H1 (cell line): ENCODE measurements around the gene L2HGDH. TPM values are rescaled to one million over a fixed set of nuclear protein-coding genes. Genes with fewer than 3 reads are reported as not detected.

Experiments
- CTCF ChIA-PET: fragments of 300-600 bp; sonication (Branson Sonifier 250); formaldehyde crosslinking; loops from one replicate; lab custom pipeline; 2021; ENCODE audit not compliant: partially characterized antibody; lab: Charles Lee
- POLR2A ChIA-PET: fragments of 300-600 bp; sonication (Branson Sonifier 250); formaldehyde crosslinking; loops from one replicate; lab custom pipeline; 2021; ENCODE audit warnings: inconsistent platforms; ENCODE audit not compliant: partially characterized antibody; lab: Charles Lee
- DNase-seq, 2 experiments: peaks; one replicate each; pipeline versions ENCODE4 v3.0.0 to v3.0.0-alpha.2; 2010 to 2022; ENCODE audit warnings: low spot score in 2 of 2, low read depth in 1 of 2, mixed read lengths in 1 of 2
- FAIRE-seq: peaks from 2 replicates; lab custom pipeline; 2011; peaks lifted over from hg19 to GRCh38; lab: Jason Lieb, UNC
- H2AFZ ChIP-seq: 2 replicates; pipeline ENCODE4 v1.8.1; 2012; ENCODE audit warnings: low read length, inconsistent platforms
- H2AK5ac ChIP-seq: 2 replicates; pipeline ENCODE4 v1.6.1; 2013; ENCODE audit warnings: low read depth, low read length
- H2BK120ac ChIP-seq: replicated peaks from 2 replicates; pipeline ENCODE3; 2013; ENCODE audit warnings: low read depth, low read length, inconsistent platforms
- H2BK12ac ChIP-seq: 2 replicates; pipeline ENCODE4 v1.6.1; 2013; ENCODE audit warnings: low read depth, low read length
- H2BK15ac ChIP-seq: 2 replicates; pipeline ENCODE4 v1.6.1; 2013; ENCODE audit warnings: low read length
- H2BK20ac ChIP-seq: 2 replicates; pipeline ENCODE4 v1.6.1; 2013; ENCODE audit warnings: low read length
- H2BK5ac ChIP-seq: 2 replicates; pipeline ENCODE4 v1.6.1; 2013; ENCODE audit warnings: low read depth, low read length
- H3K14ac ChIP-seq: 2 replicates; pipeline ENCODE4 v1.6.1; 2013; ENCODE audit warnings: inconsistent platforms; ENCODE audit not compliant: insufficient read length
- H3K18ac ChIP-seq: 2 replicates; pipeline ENCODE4 v1.6.1; 2013; ENCODE audit warnings: low read length; ENCODE audit errors: extremely low read depth
- H3K23ac ChIP-seq: 2 replicates; pipeline ENCODE4 v1.6.1; 2013; ENCODE audit warnings: inconsistent platforms; ENCODE audit not compliant: insufficient read length
- H3K23me2 ChIP-seq: 2 replicates; pipeline ENCODE4 v1.6.1; 2013; ENCODE audit warnings: low read depth, low read length
- H3K27ac ChIP-seq: 2 replicates; pipeline ENCODE4 v1.6.1; 2011; ENCODE audit warnings: low read depth, low read length, inconsistent platforms
- H3K27me3 ChIP-seq, 4 experiments: replicated peaks in 1 of 4; 1 replicate in 1 of 4; 2 replicates in 3 of 4; pipeline versions ENCODE4 v1.6.1 to v1.8.1; 2011 to 2013; ENCODE audit warnings: low read length in 3 of 4, mild to moderate bottlenecking in 3 of 4, inconsistent platforms in 2 of 4, mixed read lengths in 2 of 4, moderate library complexity in 1 of 4; ENCODE audit not compliant: control insufficient read depth in 3 of 4, insufficient read depth in 3 of 4; ENCODE audit errors: extremely low read depth in 1 of 4
- H3K36me3 ChIP-seq, 4 experiments: 2 replicates each; pipeline versions ENCODE4 v1.6.1 to v1.8.1; 2011 to 2013; ENCODE audit warnings: mild to moderate bottlenecking in 4 of 4, low read length in 3 of 4, moderate library complexity in 2 of 4, control low read depth in 1 of 4, inconsistent platforms in 1 of 4; ENCODE audit not compliant: insufficient read depth in 4 of 4, control insufficient read depth in 2 of 4
- H3K4ac ChIP-seq: replicated peaks from 2 replicates; pipeline ENCODE3; 2013; ENCODE audit warnings: low read length, low read depth, mixed read lengths, inconsistent platforms; ENCODE audit not compliant: insufficient read length
- H3K4me1 ChIP-seq, 4 experiments: replicated peaks in 1 of 4; 1 replicate in 1 of 4; 2 replicates in 3 of 4; pipeline versions ENCODE4 v1.6.1 to v1.8.1; 2011 to 2013; ENCODE audit warnings: low read length in 3 of 4, inconsistent platforms in 2 of 4, mixed read lengths in 1 of 4; ENCODE audit not compliant: insufficient read depth in 4 of 4, control insufficient read depth in 3 of 4
- H3K4me2 ChIP-seq, 2 experiments: 2 replicates each; pipeline versions ENCODE4 v1.6.1 to v1.8.1; 2011 to 2013; ENCODE audit warnings: low read depth in 2 of 2, low read length in 2 of 2, control low read depth in 1 of 2, inconsistent platforms in 1 of 2, mild to moderate bottlenecking in 1 of 2; ENCODE audit not compliant: insufficient read depth in 1 of 2
- H3K4me3 ChIP-seq, 4 experiments: fragments of 200-600, 300-600 bp in 1 of 4; sonication (generic), shearing (Covaris generic), sonication (Bioruptor Twin) in 1 of 4; 2 replicates each; pipeline versions ENCODE4 v1.5.1 to v1.8.1; 2011 to 2016; ENCODE audit warnings: low read length in 4 of 4, low read depth in 3 of 4, control low read depth in 2 of 4, inconsistent platforms in 2 of 4, mild to moderate bottlenecking in 2 of 4, mixed read lengths in 1 of 4, moderate library complexity in 1 of 4; ENCODE audit not compliant: insufficient read depth in 2 of 4; ENCODE audit errors: extremely low read depth in 1 of 4
- H3K56ac ChIP-seq: replicated peaks from 2 replicates; pipeline ENCODE3; 2013; ENCODE audit warnings: low read depth, mild to moderate bottlenecking, mixed read lengths, low read length, inconsistent platforms; ENCODE audit not compliant: insufficient read length
- H3K79me1 ChIP-seq: 2 replicates; pipeline ENCODE4 v1.6.1; 2013; ENCODE audit warnings: low read depth, low read length, control low read depth
- H3K79me2 ChIP-seq, 2 experiments: 2 replicates each; pipeline versions ENCODE4 v1.6.1 to v1.8.1; 2012 to 2013; ENCODE audit warnings: low read length in 2 of 2, mild to moderate bottlenecking in 2 of 2, inconsistent platforms in 1 of 2; ENCODE audit not compliant: insufficient read depth in 2 of 2, control insufficient read depth in 1 of 2
- H3K9ac ChIP-seq, 4 experiments: replicated peaks in 1 of 4; 1 replicate in 1 of 4; 2 replicates in 3 of 4; pipeline versions ENCODE4 v1.6.1 to v1.8.1; 2011 to 2013; ENCODE audit warnings: low read depth in 3 of 4, low read length in 3 of 4, control low read depth in 2 of 4, mild to moderate bottlenecking in 2 of 4, moderate library complexity in 2 of 4, inconsistent platforms in 1 of 4; ENCODE audit errors: extremely low read depth in 1 of 4
- H3K9me3 ChIP-seq, 2 experiments: 2 replicates each; pipeline versions ENCODE4 v1.6.1 to v1.8.1; 2012 to 2013; ENCODE audit warnings: mild to moderate bottlenecking in 2 of 2, moderate library complexity in 2 of 2, control low read depth in 1 of 2, inconsistent platforms in 1 of 2, low read depth in 1 of 2, low read length in 1 of 2, mixed read lengths in 1 of 2; ENCODE audit not compliant: insufficient read depth in 2 of 2
- H4K20me1 ChIP-seq, 2 experiments: replicated peaks in 1 of 2; 2 replicates each; pipeline versions ENCODE3 to v1.8.1; 2011 to 2013; ENCODE audit warnings: inconsistent platforms in 2 of 2, low read length in 2 of 2, mild to moderate bottlenecking in 1 of 2; ENCODE audit not compliant: insufficient read depth in 2 of 2, control insufficient read depth in 1 of 2
- H4K5ac ChIP-seq: 2 replicates; pipeline ENCODE4 v1.6.1; 2013; ENCODE audit warnings: low read length, low read depth, mixed read lengths, inconsistent platforms; ENCODE audit not compliant: insufficient read length
- H4K8ac ChIP-seq: 2 replicates; pipeline ENCODE4 v1.8.0; 2013; ENCODE audit warnings: mild to moderate bottlenecking, moderate library complexity, low read length, inconsistent platforms; ENCODE audit not compliant: insufficient read depth; ENCODE audit errors: extremely low read depth
- H4K91ac ChIP-seq: replicated peaks from 2 replicates; pipeline ENCODE3; 2013; ENCODE audit warnings: low read length, mixed read lengths, inconsistent platforms; ENCODE audit not compliant: insufficient read length
- ATF3 ChIP-seq: IDR thresholded peaks from 2 replicates; pipeline ENCODE4 v1.6.1; 2011; ENCODE audit warnings: low read depth, mild to moderate bottlenecking, low read length; ENCODE audit not compliant: insufficient read depth
- BACH1 ChIP-seq: IDR thresholded peaks from 2 replicates; pipeline ENCODE4 v1.6.1; 2012; ENCODE audit warnings: low read length, improper control_type of control experiment
- CEBPB ChIP-seq: IDR thresholded peaks from 2 replicates; pipeline ENCODE4 v1.6.1; 2012; ENCODE audit warnings: low read depth, low read length
- CHD1 ChIP-seq: IDR thresholded peaks from 2 replicates; pipeline ENCODE4 v1.6.1; 2012; ENCODE audit warnings: low read depth, low read length, improper control_type of control experiment
- CTBP2 ChIP-seq: IDR thresholded peaks from 2 replicates; pipeline ENCODE4 v1.7.0; 2011; ENCODE audit warnings: borderline replicate concordance, mild to moderate bottlenecking, moderate library complexity, mixed read lengths, low read length; ENCODE audit not compliant: insufficient read depth, insufficient read length
- E2F6 ChIP-seq: IDR thresholded peaks from 2 replicates; pipeline ENCODE4 v1.6.1; 2012; ENCODE audit warnings: inconsistent platforms
- FOSL1 ChIP-seq: IDR thresholded peaks from 2 replicates; pipeline ENCODE4 v1.6.1; 2011; ENCODE audit warnings: mild to moderate bottlenecking, low read depth, low read length, moderate library complexity; ENCODE audit not compliant: insufficient read depth
- GABPA ChIP-seq: IDR thresholded peaks from 2 replicates; pipeline ENCODE4 v1.6.1; 2011; ENCODE audit warnings: mild to moderate bottlenecking, low read length, moderate library complexity, borderline replicate concordance; ENCODE audit not compliant: insufficient read depth
- RNF2 ChIP-seq: fragments of 200-900, 300-1000 bp; sonication (generic); IDR thresholded peaks from 2 replicates; pipeline ENCODE4 v1.7.1; 2016; ENCODE audit warnings: borderline replicate concordance, low read depth, mild to moderate bottlenecking, antibody characterized with exemption, low read length; ENCODE audit not compliant: poor library complexity, severe bottlenecking; ENCODE audit errors: missing control alignments
- USF2 ChIP-seq: IDR thresholded peaks from 2 replicates; pipeline ENCODE4 v1.6.1; 2011; ENCODE audit warnings: low read length, improper control_type of control experiment
- WGBS, 2 experiments: shearing (Covaris generic) in 1 of 2; methylation state at CpG; one replicate each; pipeline versions ENCODE4 v1.1.6 to v1.1.7; 2013 to 2015; ENCODE audit warnings: low lambda C conversion rate in 2 of 2, mixed read lengths in 2 of 2, inconsistent platforms in 1 of 2, low coverage in 1 of 2, missing lambda C conversion rate in 1 of 2; ENCODE audit not compliant: insufficient replicate concordance in 2 of 2, insufficient coverage in 1 of 2, insufficient read length in 1 of 2; ENCODE audit errors: extremely low coverage in 1 of 2, missing lambda C conversion rate in 1 of 2; 5-methylcytosine and 5-hydroxymethylcytosine counted together
- polyA plus RNA-seq, 7 experiments: library from polyadenylated mRNA; depleted of rRNA in 3 of 7; stranded (reverse) in 5 of 7; unstranded in 2 of 7; fragments of >200 nt in 5 of 7; fragments of 200-250 nt in 2 of 7; gene quantifications; 1 replicate in 5 of 7; 2 replicates in 1 of 7; 4 replicates in 1 of 7; pipeline versions ENCODE4 v1.2.1 to v1.2.3, GENCODE V29; 2011 to 2013; ENCODE audit warnings: missing spikeins in 2 of 7, mixed read lengths in 2 of 7
- total RNA-seq: library from RNA; stranded (reverse); fragmentation: NEBNext Ultra II Directional; extraction: Animal tissue kit (Norgen Biotek cat#: 25700); gene quantifications from 2 replicates; pipeline ENCODE4 v1.2.1, GENCODE V29; 2021

The L2HGDH gene
- total and polyA plus RNA-seq, 2 of the 8 experiments (the other 6 are each of a cell fraction or from before 2014, with no cell fraction given), result 12.2 to 28.6 TPM

- Histone ChIP-seq H4K91ac (no peak overlapping the region), H3K79me1 (no peaks in the 10 kb centered on the region), H2BK120ac (no peak overlapping the region), H3K79me2 (no peaks in the 10 kb centered on the region), H2BK15ac (no peak overlapping the region), H3K18ac (no peak overlapping the region), H2BK12ac (no peak overlapping the region), H3K23ac (no peak overlapping the region), H3K36me3 (peaks cover 0 to 2% (median 1%) of the 10 kb centered on the region in 4 experiments; a peak in 1 of 8 replicates), H3K4me3 (no peak overlapping the region), H2AFZ (no peak overlapping the region), H4K20me1 (no peaks in the 10 kb centered on the region), H2AK5ac (no peak overlapping the region; the same call in 1 of the 2 replicates), H3K9me3 (no peaks in the 10 kb centered on the region), H3K4me1 (peaks cover 8 to 13% (median 11%) of the 10 kb centered on the region in 4 experiments; a peak in 6 of 7 replicates), H3K14ac (no peak overlapping the region), H4K8ac (no peak overlapping the region), H3K27me3 (no peaks in the 10 kb centered on the region), H2BK5ac (no peak overlapping the region), H3K4me2 (no peak overlapping the region), H3K56ac (no peak overlapping the region), H3K23me2 (no peaks in the 10 kb centered on the region), H4K5ac (no peak overlapping the region), H3K9ac (no peak overlapping the region), H3K27ac (peak overlapping the region; percentile 22; the same call in 1 of the 2 replicates), H3K4ac (no peak overlapping the region), H2BK20ac (no peak overlapping the region)
- WGBS, 2 experiments, result 87% methylated on average over 8 of the region's 8 CpGs; no CpG with 5 or more reads in 1 of the 2 experiments
- ChIA-PET CTCF (interaction anchor here (1.0 to 1.5 kb wide), 6 partner anchors 9 to 198 kb away, joined by 3 to 6 read pairs (median 4); partner anchors contain the start of gene MAP4K5), POLR2A (interaction anchor here (0.8 to 1.8 kb wide), 3 partner anchors 13 to 260 kb away, joined by 3 to 6 read pairs (median 6); partner anchors contain the start of gene MAP4K5)
- no peak for DNase-seq
- no peak for FAIRE-seq
- TF ChIP-seq CEBPB (no peak), CTBP2 (no peak), E2F6 (no peak), FOSL1 (no peak), GABPA (no peak), CHD1 (no peak), RNF2 (no peak), ATF3 (no peak), USF2 (no peak), BACH1 (no peak)
Measured at GRCh38 chr14:50334211-50334610, 22.2 kb upstream of the L2HGDH start.
